ENCODE data around the gene RNF146.

DNA sequence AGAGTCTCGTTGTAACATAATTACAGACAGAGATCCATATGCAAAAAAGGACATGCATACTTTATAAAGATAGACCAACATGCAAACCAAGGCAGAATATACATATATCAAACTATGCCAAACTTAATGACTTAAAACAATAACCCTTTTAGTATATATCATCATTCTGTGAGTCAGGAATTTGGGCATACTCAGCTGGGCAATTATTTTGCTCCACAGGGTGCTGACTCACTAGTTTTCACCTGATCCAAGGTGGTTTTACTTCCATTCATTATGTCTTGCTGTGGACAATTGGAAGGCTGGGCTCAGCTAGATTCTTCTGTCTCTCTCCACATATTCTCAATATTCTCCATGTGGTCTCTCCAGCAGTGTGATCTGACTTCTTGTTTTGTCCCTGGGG lies 41.2 kb upstream of the RNF146 start:
- TF ChIP-seq EZH2 (IDR thresholded peaks at IDR 0.05; ENCODE audit: insufficient read depth, poor library complexity, severe bottlenecking) = no peak
- no peak for TF ChIP-seq EZH2phosphoT487 (IDR thresholded peaks at IDR 0.05; ENCODE audit: insufficient read depth, low read depth)

All from GM23248 (cell line).